Measurements from ENCODE around the gene RGS5.

DNA sequence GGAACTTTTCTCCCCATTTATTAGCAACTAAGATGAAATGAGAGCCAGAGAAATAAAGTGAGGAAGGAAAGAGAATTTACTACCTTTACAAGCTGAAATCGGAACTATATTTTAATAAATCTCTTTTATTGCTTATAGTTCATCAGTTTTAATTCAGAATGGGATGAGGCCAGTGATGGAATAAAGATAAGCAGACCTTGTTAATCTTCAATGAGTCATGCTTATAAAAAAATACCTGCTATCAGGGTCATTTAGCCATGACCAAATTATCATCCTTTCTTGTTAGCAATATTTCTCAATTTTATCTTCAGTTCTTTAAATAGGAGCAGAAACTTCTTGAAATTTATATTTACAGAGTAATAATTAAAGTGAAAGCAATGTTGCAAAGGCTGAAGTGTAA lies 107.5 kb downstream of the RGS5 start:
- TF ChIP-seq, protein P1, sequence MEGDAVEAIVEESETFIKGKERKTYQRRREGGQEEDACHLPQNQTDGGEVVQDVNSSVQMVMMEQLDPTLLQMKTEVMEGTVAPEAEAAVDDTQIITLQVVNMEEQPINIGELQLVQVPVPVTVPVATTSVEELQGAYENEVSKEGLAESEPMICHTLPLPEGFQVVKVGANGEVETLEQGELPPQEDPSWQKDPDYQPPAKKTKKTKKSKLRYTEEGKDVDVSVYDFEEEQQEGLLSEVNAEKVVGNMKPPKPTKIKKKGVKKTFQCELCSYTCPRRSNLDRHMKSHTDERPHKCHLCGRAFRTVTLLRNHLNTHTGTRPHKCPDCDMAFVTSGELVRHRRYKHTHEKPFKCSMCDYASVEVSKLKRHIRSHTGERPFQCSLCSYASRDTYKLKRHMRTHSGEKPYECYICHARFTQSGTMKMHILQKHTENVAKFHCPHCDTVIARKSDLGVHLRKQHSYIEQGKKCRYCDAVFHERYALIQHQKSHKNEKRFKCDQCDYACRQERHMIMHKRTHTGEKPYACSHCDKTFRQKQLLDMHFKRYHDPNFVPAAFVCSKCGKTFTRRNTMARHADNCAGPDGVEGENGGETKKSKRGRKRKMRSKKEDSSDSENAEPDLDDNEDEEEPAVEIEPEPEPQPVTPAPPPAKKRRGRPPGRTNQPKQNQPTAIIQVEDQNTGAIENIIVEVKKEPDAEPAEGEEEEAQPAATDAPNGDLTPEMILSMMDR (IDR thresholded peaks at IDR 0.05): no peak
- no peak for TF ChIP-seq POLR2A (IDR thresholded peaks at IDR 0.05)
- TF ChIP-seq EP300 (IDR thresholded peaks at IDR 0.05): no peak
